GM19455 (cell line): Measurements from ENCODE around the gene BHLHA15.

ENCODE experiments used
- ATAC-seq: cut with Tn5 transposase; IDR thresholded peaks from one replicate; pipeline ENCODE4 v1.9.1; 2021; ENCODE audit not compliant: unreplicated experiment

Gene BHLHA15

DNA sequence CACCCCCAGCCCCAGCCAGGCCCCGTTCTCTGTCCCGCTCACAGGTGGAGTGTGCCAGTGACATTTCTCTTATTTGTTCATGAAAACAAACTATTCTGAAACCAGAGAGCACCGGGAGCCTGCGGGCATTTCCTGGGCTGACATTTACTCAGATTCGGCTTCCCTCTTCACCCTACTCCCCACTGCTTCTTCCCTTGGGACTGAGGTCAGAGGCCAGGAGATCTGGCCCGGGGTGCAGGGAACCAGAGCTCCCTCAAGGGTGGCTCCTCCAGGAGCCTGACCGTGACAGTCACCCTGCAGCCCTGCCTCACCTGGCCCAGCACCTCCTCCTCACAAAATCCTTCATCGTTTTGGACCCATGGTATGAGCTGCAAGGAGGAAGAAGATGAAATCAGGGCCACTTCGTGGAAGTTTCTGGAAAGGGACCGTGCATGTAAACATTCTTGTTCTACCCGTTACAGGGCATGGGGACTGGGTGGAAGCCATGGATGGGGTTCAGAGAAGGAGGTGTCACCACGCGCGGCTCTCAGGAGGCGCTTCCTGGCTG lies 12.2 kb downstream of the BHLHA15 start:
- ATAC-seq = no peak

DNA sequence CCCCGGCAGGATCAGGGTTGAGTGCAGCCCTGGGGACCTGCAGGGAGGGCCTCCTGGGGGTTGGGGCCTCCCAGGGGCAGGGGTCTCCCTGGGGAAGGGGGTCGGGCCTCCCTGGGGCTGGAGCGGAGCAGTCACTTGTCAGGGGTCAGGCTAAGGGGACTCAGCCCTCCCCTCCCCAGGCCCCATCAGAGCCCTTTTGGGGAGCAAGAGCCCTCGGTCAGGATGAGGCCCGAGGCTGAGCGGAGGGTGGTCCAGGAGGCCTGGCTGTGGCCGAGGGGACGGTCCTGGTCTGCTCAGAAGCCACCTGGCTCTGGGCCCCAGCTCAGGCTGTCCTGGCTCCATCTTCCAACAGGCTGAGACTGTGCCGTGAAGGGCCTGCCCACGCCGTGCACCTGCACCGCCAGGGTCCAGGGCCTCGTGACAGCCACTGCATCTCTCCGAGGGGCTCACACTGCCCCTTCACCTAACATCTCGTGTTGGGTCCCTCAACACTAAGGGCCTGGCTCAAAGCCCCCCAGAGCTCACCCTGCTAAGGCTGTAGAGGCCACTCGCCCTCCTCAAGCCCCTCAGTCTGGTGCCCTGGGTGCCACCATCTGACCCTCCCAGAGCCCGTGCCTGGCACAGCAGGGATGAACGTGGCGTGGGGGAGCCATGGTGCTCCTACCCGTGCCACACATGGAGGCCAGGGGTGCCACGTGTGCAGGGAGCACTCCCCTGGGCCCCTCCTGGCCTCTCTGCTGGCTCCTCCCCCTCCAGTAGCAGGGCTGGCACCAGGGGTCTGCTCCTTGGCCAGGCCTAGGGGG lies 12.9 kb downstream of the BHLHA15 start:
- ATAC-seq = no peak

DNA sequence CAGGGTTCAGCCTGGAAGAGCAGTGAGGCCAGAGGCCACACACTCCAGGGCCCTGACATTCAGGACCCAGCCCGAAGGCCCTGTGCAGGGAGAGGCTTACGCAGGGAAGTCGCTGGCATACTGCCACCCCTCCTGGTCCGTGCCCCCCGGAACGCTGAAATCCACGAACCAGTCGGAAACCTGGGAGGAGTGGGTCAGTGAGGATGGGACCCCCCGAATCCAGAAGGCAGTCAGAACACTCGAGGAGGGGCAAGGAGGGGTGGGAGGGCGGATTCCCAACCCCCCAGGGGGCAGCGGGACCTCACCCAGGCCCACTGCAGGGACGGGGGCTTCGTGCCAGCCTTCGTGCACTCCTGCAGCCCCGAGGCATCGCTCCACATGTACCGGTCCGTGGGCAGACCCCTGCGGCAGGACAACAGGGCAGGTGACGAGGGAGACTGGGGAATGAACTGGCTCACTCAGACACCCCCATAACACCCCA lies 13.5 kb downstream of the BHLHA15 start:
- no peak for ATAC-seq

GRCh38 chr7:98225913-98226614 lies 14.8 kb downstream of the BHLHA15 start:
- no peak for ATAC-seq

DNA sequence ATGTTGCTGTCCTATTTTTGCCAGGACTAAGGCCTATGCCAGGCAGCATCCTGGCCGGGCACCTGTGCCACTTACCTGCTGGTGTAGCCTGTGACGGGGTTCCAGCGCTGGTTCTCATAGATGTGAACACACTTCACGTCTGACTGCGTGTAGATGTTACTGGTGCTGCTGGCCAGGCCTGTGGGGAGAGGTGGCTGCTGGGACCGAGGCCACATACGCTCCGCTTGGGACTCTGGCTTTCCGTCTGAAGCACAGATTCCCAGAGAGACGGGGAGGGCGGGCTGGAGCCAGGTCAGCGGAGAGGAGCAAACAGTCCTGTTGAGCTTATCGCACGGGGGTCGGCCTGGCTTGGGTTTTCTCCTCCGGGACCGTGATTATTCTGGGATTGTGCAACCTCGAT lies 16.7 kb downstream of the BHLHA15 start:
- no peak for ATAC-seq

DNA sequence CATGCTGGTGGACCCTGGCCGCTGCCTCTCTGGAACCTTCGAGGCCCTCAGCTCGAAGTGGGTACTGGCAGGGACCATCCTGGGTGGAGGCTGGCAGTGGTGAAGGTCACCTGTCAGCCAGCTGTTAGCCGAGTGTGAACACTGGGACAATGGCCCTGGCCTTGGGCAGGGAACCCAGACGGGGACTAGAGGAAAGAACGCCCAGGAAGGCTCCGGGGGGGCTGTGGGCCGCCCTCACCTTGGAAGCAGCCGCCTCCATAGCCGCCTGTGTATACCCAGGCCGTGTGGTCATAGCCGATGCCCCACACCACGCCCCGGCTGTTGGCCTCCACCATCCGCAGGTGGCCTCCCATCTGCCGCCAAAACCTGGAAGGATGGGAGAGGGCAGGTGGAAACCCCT lies 17.6 kb downstream of the BHLHA15 start:
- no peak for ATAC-seq

GRCh38 chr7:98229441-98229840 lies 18.2 kb downstream of the BHLHA15 start:
- ATAC-seq = no peak

- ATAC-seq = no peak
Observed at GRCh38 chr7:98229991-98230745, 18.9 kb downstream of the BHLHA15 start.

DNA sequence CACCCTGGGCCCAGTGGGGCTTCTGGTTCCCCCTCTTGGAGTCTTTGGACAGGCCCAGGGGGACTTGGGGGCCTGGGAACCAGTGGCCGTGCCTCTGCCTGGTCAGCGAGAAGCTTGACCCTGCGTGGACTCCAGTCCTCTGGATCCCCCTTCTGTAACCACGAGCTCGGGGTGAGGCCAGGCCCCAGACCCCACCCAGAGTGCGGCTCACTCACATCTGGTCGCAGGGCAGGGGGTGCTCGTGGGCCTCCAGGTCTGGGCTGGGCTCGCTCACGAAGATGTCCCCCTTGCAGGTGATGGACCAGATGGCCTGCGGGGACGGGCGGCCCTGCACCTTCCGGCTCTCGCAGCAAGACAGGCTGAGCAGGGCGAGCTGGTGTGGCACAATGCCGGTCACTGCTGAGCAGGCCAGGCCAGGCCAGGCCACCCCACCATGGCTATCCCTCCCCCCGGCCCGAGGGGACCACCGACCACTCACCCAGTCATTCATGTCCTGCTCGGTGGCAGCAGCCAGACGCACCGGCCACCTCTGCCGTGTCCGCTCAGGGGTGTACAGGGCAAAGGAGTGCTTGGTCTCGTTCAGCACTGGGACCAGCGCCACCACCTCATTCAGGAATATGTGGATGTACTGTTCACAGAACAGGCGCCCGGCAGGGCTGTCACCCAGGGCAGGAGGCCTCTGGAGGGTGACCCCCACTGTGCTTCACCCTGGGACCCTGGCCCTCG lies 19.7 kb downstream of the BHLHA15 start:
- ATAC-seq = no peak

DNA sequence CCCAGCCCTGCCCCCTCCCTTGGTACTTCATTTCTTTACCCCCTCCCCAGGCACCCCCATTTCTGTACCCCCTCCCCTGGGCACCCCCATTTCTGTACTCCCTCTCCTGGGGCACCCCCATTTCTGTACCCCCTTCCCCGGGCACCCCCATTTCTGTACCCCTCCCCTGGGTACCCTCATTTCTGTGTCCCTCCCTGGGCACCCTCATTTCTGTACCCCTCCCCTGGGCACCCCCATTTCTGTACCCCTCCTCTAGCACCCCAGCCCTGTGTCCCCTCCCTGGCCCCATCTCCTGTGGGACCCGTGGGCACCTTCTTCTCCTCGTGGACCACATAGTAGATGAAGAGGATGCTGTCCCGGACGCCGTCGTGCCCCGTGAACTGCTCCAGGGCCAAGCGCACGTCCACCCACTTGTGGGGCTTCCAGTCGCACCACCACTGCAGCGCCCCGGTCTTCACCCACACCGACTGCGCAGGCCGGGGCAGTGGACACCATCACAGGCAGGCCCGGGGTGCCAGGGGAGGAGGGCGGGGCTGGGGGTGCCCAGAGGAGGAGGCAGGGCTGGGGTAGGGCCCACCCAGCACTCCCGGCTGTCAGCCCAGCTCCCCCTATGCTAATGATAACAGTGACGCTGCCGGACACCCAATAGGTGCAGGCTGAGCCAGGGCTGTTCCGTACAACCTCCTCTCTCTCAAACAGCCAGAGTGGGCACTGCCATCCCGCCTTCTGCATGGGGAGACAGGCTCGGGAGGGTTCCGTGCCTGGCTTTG lies 20.4 kb downstream of the BHLHA15 start:
- ATAC-seq = no peak

GRCh38 chr7:98232263-98232585 lies 21.0 kb downstream of the BHLHA15 start:
- ATAC-seq = no peak

DNA sequence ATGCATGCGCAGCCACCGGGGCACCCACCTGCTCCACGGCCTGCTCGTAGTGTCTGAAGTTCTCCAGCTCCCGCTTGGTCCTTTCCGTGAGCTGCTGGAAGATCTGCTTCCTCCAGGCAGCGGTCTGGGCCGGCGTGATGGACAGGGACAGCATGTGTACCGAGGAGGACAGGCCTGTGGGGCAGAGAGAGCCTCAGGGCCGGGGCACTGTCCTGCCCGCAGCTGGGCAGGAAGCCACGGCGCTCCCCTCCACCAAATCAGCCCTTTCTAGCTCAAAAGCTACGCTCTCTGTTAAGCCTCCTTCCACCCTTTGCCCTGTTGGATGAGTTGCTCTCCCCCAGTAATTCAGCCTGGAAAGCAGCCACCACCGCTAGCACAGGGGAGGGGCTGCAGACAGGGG lies 21.6 kb downstream of the BHLHA15 start:
- ATAC-seq = no peak

DNA sequence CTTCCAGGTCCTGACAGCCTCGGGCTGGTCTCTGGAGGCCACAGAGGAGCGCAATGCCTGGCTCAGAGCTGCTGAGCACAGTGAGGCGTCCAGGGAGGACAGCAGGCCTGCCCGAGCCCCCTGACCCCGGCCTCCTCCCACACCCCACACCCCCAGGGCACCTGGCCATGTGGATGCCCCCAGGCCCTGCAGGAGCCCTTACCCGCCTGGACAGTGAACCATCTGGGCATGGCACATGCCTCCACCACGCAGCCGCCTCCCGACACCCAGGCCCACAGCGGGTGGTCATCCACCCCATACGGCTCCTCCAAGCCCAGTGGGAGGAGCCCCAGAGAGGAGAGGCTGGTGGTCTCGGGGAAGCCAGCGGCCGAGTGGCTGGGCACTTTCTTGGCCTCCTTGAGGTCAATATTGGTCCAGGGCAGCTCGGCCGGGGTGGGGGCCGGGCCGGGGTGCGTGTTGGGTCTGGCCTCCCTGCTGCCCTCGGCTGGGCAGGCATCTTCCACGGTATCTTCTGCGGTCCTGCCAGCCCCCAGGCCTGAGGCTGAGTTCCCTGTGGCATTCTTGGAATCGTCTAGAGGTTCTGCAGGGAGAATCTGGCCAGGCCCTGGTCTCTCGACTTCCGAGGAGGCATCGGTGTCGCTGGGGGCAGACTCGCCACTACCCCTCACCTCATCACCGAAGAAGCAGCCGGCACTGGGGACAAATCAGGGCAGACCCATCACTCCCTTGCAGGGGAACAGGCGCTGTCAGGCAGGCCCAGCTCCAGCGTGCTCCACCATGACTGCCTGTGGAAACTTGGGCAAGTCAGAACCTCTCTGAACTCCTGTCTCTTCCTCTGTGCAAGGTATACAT lies 22.2 kb downstream of the BHLHA15 start:
- no peak for ATAC-seq

DNA sequence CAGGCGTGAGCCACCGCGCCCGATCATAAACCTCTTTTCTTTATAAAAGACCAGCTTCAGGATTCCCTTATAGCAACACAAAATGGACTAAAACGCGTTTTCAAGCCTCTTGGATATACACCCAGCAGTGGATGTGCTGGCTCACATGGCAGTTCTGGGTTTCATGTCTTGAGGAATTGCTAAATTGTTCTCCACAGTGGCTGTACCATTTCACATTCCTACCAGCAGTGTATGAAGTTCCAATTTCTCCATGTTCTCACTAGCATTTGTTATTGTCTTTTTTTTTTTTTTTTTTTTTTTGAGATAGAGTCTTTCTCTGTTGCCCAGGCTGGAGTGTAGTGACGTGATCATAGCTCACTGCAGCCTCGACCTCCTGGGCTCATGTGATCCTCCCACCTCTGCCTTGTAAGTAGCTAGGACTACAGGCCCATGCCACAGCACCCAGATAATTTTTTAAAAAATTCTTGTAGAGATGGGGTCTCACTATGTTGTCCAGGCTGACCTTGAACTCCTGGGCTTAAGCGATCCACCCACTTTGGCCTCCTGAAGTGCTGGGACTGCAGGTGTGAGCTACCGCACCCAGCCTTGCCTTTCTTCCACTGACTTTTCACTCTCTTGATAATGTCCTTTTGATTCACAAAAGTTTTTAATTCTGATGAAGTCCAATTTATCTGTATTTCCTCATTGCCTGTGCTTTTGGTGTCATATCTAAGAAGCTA lies 23.3 kb downstream of the BHLHA15 start:
- no peak for ATAC-seq

- no peak for ATAC-seq
Observed at GRCh38 chr7:98235901-98236300, 24.7 kb downstream of the BHLHA15 start.

GRCh38 chr7:98236355-98237185 lies 25.3 kb downstream of the BHLHA15 start:
- no peak for ATAC-seq

DNA sequence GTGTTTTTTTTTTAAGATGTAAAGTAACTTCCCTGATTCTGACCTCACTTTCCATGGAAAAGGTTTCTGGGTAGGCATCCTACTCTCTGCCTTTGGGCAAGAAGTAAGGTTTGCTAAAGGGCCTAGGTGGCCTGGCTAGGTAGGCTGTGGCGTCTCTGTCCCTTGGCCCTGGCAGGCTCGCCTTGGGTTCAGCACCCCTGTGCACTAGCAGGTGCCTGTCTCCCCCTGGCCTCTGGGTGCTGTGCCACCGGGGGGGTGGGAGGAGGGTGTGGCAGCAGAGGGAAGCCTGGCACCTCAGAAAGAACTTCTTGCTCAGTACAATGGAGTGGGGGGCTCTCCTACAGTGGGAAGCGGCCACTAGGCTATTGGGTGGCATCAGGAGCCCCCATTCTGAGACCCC lies 26.8 kb downstream of the BHLHA15 start:
- ATAC-seq = no peak

- no peak for ATAC-seq
Observed at GRCh38 chr7:98238976-98239375, 27.7 kb downstream of the BHLHA15 start.
